HG03442 (cell line): ENCODE results near the gene LRRC73.
"Not testable (repeated sequence)": the region's sequence is repeated elsewhere in the genome, so short reads cannot be mapped to it uniquely, and the experiment has no call there.

Source experiments
- ATAC-seq: cut with Tn5 transposase; IDR thresholded peaks from one replicate; pipeline ENCODE4 v1.9.1; 2021; ENCODE audit warnings: mild to moderate bottlenecking, moderate library complexity; ENCODE audit not compliant: unreplicated experiment

The LRRC73 gene

DNA sequence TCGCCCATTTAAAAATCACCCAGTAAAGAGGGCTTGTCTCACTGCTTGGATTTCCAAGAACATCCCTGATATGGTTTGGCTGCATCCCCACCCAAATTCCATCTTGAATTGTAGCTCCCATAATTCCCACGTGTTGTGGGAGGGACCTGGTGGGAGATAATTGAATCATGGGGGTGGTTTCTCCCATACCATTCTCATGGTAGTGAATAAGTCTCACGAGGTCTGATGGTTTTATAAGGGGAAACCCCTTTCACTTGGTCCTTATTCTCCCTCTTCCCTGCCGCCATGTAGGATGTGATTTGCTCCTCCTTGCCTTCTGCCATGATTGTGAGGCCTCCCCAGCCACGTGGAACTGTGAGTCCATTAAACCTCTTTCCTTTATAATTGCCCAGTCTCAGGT is 42.9 kb downstream of the LRRC73 start:
- not testable (repeated sequence) for ATAC-seq

DNA sequence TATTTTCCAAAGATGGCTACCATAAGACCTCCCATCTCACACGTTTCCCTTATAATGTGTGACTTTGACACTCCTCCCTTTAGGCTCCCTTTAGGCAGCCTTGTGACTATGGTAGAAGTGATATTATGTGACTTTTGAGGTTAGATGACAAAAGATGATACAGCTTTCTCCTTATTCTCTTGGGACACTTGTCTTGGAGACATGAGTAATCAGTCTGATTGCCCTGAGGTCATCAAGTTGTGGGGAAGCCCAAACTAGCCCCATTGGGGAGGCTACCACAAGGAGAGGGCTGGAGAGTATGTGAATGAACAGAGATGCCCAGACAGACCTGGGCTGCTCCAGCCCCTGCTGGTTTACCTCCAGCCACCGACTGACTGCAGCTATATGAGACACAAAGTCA is 44.2 kb downstream of the LRRC73 start:
- ATAC-seq: no peak

DNA sequence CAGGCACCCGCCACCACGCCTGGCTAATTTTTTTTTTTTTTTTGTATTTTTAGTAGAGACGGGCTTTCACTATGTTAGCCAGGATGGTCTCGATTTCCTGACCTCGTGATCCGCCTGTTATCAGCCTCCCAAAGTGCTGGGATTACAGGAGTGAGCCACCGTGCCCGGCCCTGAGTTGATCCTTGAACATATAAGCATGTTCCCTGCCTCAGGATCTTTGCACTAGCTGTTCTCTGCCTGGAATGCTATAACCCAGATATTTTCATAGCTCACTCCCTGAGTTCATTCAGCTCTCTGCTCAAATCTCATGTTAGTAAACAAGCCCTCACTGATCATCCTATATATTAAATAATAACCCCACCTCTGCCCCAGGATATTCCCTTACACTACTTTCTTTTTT is 45.8 kb downstream of the LRRC73 start:
- no peak for ATAC-seq

DNA sequence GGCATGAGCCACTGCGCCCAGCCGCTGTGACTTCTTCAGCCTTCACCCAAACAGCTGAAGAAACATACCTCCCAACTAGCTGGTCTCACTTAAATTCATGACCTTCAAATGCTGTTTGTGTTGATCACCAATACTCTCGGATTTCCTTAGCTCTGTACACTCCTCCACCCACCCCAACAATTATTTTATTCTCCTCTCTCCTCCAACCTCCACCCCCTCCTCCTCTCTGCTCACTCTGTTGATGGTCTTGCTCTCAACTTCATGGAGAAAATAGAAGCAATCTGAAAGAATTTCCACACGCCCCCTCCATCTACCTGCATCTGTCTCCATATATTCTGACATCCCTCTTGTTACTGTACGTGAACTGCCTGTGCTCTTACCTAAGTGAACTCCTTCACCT is 48.2 kb downstream of the LRRC73 start:
- no peak for ATAC-seq

DNA sequence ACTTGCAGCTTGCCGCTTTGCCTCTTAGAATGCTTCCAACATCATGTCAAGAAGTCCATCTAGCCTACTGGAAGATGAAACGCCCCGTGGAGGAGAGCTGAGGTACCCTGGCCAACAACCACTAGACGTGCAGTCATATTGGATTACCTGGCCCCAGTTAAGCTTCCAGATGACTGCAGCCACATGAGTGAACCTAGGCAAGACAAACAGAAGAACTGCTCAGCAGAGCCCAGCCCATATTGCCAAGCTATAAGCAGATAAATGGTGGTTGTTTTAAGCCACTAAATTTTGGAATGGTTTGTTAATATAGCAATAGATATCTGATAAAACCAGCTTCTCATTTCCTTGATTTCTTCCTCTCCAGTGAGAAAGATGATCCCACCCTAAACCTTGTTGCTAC is 50.1 kb downstream of the LRRC73 start:
- ATAC-seq: no peak

DNA sequence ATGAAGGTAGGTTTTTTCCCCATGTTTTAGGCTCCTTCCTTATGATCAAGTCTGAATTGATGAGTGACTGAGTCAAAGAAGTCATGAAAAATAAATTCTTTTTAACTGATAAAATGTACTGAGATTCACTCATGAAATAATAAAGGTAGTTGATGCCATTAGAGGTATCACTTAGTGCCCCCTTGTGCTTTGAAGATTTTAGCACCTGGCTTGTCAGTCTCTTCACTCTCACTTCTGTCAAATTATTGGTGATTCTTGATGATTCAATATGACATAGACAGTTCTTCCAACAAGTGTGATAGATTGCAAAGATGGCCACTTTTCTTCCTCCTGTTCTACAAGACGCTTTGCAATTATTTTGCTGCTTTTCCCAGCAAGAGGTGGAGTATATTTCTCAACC is 50.6 kb downstream of the LRRC73 start:
- no peak for ATAC-seq

DNA sequence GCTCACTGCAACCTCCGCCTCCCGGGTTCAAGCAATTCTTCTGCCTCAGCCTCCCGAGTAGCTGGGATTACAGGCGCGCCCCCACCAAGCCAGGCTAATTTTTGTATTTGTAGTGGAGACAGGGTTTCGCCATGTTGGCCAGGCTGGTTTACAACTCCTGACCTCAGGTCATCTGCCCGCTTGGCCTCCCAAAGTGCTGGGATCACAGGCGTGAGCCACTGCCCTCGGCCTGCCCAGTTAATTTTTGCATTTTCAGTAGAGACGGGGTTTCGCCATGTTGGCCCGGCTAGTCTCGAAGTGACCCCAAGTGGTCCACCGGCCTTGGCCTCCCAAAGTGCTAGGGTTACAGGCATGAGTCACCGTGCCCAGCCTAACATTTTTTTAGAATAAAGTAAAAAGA is 52.0 kb downstream of the LRRC73 start:
- ATAC-seq: not testable (repeated sequence)

DNA sequence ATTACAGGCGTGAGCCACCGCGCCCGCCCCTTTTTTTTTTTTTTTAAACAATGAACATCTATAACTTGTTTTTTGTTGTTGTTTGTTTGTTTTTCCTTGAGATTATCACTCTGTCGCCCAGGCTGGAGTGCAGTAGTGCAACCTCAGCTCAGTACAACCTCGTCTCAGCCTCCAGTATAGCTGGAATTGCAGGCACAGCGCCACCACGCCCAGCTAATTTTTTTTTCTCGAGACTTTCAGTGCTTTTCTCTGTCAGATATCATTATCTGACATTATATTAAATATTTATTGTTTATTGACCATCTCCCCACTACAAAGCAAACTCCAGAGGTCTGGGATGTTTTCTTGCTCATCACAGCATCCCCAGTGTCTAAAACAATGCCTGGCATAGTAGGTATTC is 52.5 kb downstream of the LRRC73 start:
- no peak for ATAC-seq
